WTC11 (cell line): Measurements from ENCODE around the gene ARMH1. TPM values are rescaled to one million over a fixed set of nuclear protein-coding genes. Genes with fewer than 3 reads are reported as not detected.

ENCODE experiments used
- ATAC-seq: fragments of 200-7000 bp; cut with Tn5 transposase; 2 replicates; pipeline ENCODE4 v1.10.0; 2021; ENCODE audit warnings: mild to moderate bottlenecking, moderate library complexity
- CTCF ChIA-PET: fragments of 300-600 bp; sonication (Branson Sonifier 250); formaldehyde crosslinking; loops from one replicate; lab custom pipeline; 2021; ENCODE audit warnings: antibody characterized with exemption; lab: Charles Lee
- POLR2A ChIA-PET: fragments of 350-600 bp; sonication (Branson Sonifier 250); formaldehyde crosslinking; loops from one replicate; lab custom pipeline; 2021; ENCODE audit warnings: antibody characterized with exemption; lab: Charles Lee
- DNase-seq: peaks from one replicate; pipeline ENCODE4 v3.0.0; 2021; ENCODE audit warnings: low spot score
- H3K27ac Mint-ChIP-seq: 2 replicates; pipeline ENCODE4 v1.8.0; 2021; ENCODE audit warnings: mixed read lengths
- H3K27me3 Mint-ChIP-seq: 2 replicates; pipeline ENCODE4 v1.8.0; 2021; ENCODE audit warnings: low read depth, mild to moderate bottlenecking, moderate library complexity, mixed read lengths
- H3K36me3 Mint-ChIP-seq: 2 replicates; pipeline ENCODE4 v1.8.0; 2021; ENCODE audit warnings: mixed read lengths
- H3K4me1 Mint-ChIP-seq: 2 replicates; pipeline ENCODE4 v1.8.0; 2022; ENCODE audit warnings: mixed read lengths
- H3K4me3 Mint-ChIP-seq: 2 replicates; pipeline ENCODE4 v1.8.0; 2021; ENCODE audit warnings: mild to moderate bottlenecking, moderate library complexity, mixed read lengths
- H3K9me3 Mint-ChIP-seq: 2 replicates; pipeline ENCODE4 v1.8.0; 2021; ENCODE audit warnings: mixed read lengths
- AFF4 ChIP-seq: sonication (generic); formaldehyde crosslinking; IDR thresholded peaks from 2 replicates; pipeline ENCODE4 v1.8.1; 2023; ENCODE audit warnings: mild to moderate bottlenecking, missing genetic modification reagents, borderline replicate concordance
- CREB1 ChIP-seq: sonication (generic); formaldehyde crosslinking; IDR thresholded peaks from 2 replicates; pipeline ENCODE4 v1.8.0; 2023; ENCODE audit warnings: mild to moderate bottlenecking, missing genetic modification reagents
- E2F5 ChIP-seq: sonication (generic); formaldehyde crosslinking; IDR thresholded peaks from 2 replicates; pipeline ENCODE4 v1.8.1; 2022; ENCODE audit warnings: mild to moderate bottlenecking, moderate library complexity, missing genetic modification reagents
- EMX1 ChIP-seq: fragments of 250-450 bp; sonication (Bioruptor Pico); IDR thresholded peaks from 2 replicates; pipeline ENCODE4 v1.8.0; 2021; ENCODE audit warnings: mild to moderate bottlenecking
- ETV6 ChIP-seq: sonication (generic); formaldehyde crosslinking; IDR thresholded peaks from 2 replicates; pipeline ENCODE4 v1.8.1; 2022; ENCODE audit warnings: mild to moderate bottlenecking, missing genetic modification reagents
- FOXJ3 ChIP-seq: sonication (generic); formaldehyde crosslinking; IDR thresholded peaks from 2 replicates; pipeline ENCODE4 v1.9.0; 2021; ENCODE audit warnings: missing genetic modification reagents, mild to moderate bottlenecking, borderline replicate concordance
- GABPB1 ChIP-seq: sonication (generic); formaldehyde crosslinking; IDR thresholded peaks from 2 replicates; pipeline ENCODE4 v1.8.1; 2023; ENCODE audit warnings: mild to moderate bottlenecking, missing genetic modification reagents
- STAT6 ChIP-seq: sonication (generic); formaldehyde crosslinking; conservative IDR thresholded peaks from 2 replicates; pipeline ENCODE4 v1.8.1; 2023; ENCODE audit warnings: mild to moderate bottlenecking, low read depth, missing genetic modification reagents, moderate library complexity
- TEAD1 ChIP-seq: sonication (generic); formaldehyde crosslinking; IDR thresholded peaks from 2 replicates; pipeline ENCODE4 v1.8.0; 2022; ENCODE audit warnings: mild to moderate bottlenecking, missing genetic modification reagents
- ZBTB21 ChIP-seq: sonication (generic); formaldehyde crosslinking; IDR thresholded peaks from 2 replicates; pipeline ENCODE4 v1.8.1; 2023; ENCODE audit warnings: mild to moderate bottlenecking, missing genetic modification reagents, borderline replicate concordance
- ZNF423 ChIP-seq: fragments of 250-450 bp; sonication (Bioruptor Pico); IDR thresholded peaks from 2 replicates; pipeline ENCODE4 v2.1.2; 2022; ENCODE audit warnings: mild to moderate bottlenecking, moderate library complexity
- ZNF532 ChIP-seq: fragments of 250-450 bp; sonication (Bioruptor Pico); IDR thresholded peaks from 2 replicates; pipeline ENCODE4 v1.9.0; 2021; ENCODE audit warnings: mild to moderate bottlenecking, borderline replicate concordance
- total RNA-seq: library from RNA; stranded (reverse); gene quantifications from 3 replicates; pipeline ENCODE4 v1.2.3, GENCODE V29; 2021

The ARMH1 gene
- total RNA-seq, 1 experiment from 2014 or later: 0.74 TPM

- TF ChIP-seq AFF4 (CRISPR knock-in tag): no peak
- TF ChIP-seq GABPB1 (CRISPR knock-in tag): no peak
- TF ChIP-seq STAT6 (CRISPR knock-in tag): no peak
- TF ChIP-seq E2F5: peak; percentile 61; the same call in 1 of the 2 replicates
- peak; percentile 79; the same call in 1 of the 2 replicates for TF ChIP-seq EMX1 (CRISPR knock-in tag)
- TF ChIP-seq ZNF423 (CRISPR knock-in tag): no peak
- no peak for TF ChIP-seq CREB1 (CRISPR knock-in tag)
- 0 out of 2 replicates have a peak, but pooled peaks have one; percentile 85 for TF ChIP-seq ZNF532
- no peak for TF ChIP-seq FOXJ3 (CRISPR knock-in tag)
Observed at GRCh38 chr1:44631647-44632539, 42.6 kb upstream of the ARMH1 start (continued).

GRCh38 chr1:44632598-44632997 is 41.9 kb upstream of the ARMH1 start:
- CTCF ChIA-PET: interaction anchor here (0.7 to 3.7 kb wide), 11 partner anchors 18 to 597 kb away, joined by 3 to 30 read pairs (median 5); partner anchors contain the start of genes ARMH1 and TMEM53

More at GRCh38 chr1:44632598-44632997, 41.9 kb upstream of the ARMH1 start:
- no peaks in the 10 kb centered on the region for H3K27me3 Mint-ChIP-seq
- peak overlapping the region; percentile 95 for H3K27ac Mint-ChIP-seq
- H3K36me3 Mint-ChIP-seq: peaks cover 42% of the 10 kb centered on the region
- peak overlapping the region; percentile 83 for H3K4me3 Mint-ChIP-seq
- DNase-seq (no peak), ATAC-seq (peak; percentile 5)
- H3K4me1 Mint-ChIP-seq: peaks cover 26% of the 10 kb centered on the region
- H3K9me3 Mint-ChIP-seq: no peaks in the 10 kb centered on the region
- TF ChIP-seq ZBTB21: no peak
- no peak for TF ChIP-seq ETV6
- no peak for TF ChIP-seq TEAD1 (CRISPR knock-in tag)
- POLR2A ChIA-PET: interaction anchor here (0.9 to 2.4 kb wide), 5 partner anchors 18 to 278 kb away, joined by 3 to 10 read pairs (median 5); no protein-coding TSS in a partner anchor
